Type B pancreatic cell (in vitro differentiated cells): ENCODE measurements around the gene CHST7. TPM values are rescaled to one million over a fixed set of nuclear protein-coding genes. Genes with fewer than 3 reads are reported as not detected.

Source experiments
- DNase-seq: peaks from one replicate; pipeline ENCODE4 v3.0.0; 2021; ENCODE audit warnings: mixed read lengths; ENCODE audit not compliant: unreplicated experiment; ENCODE audit errors: extremely low spot score
- H3K27ac Mint-ChIP-seq: 2 replicates; pipeline ENCODE4 v1.8.0; 2021; ENCODE audit warnings: mild to moderate bottlenecking, mixed read lengths
- H3K27me3 Mint-ChIP-seq: 2 replicates; pipeline ENCODE4 v1.8.0; 2021; ENCODE audit warnings: mixed read lengths
- H3K36me3 Mint-ChIP-seq: 2 replicates; pipeline ENCODE4 v1.8.0; 2021; ENCODE audit warnings: mixed read lengths
- H3K4me1 Mint-ChIP-seq: one replicate; pipeline ENCODE4 v1.8.0; 2021; ENCODE audit warnings: mixed read lengths; ENCODE audit not compliant: unreplicated experiment
- H3K4me3 Mint-ChIP-seq: 2 replicates; pipeline ENCODE4 v1.8.0; 2021; ENCODE audit warnings: mild to moderate bottlenecking, mixed read lengths
- H3K9me3 Mint-ChIP-seq: 2 replicates; pipeline ENCODE4 v1.8.0; 2021; ENCODE audit warnings: mixed read lengths
- CTCF ChIP-seq: fragments of 200-600 bp; sonication (generic); conservative IDR thresholded peaks from 2 replicates; pipeline ENCODE4 v1.5.0; 2021; ENCODE audit warnings: antibody characterized with exemption, mild to moderate bottlenecking
- total RNA-seq: library from RNA; stranded (reverse); gene quantifications from 2 replicates; pipeline ENCODE4 v1.2.1, GENCODE V29; 2021; ENCODE audit warnings: low replicate concordance

CHST7 gene
- total RNA-seq, 1 donor from 2014 or later: 3.8 TPM

- DNase-seq: no peak
- H3K4me3 Mint-ChIP-seq: no peak overlapping the region
- no peaks in the 10 kb centered on the region for H3K9me3 Mint-ChIP-seq
- H3K27ac Mint-ChIP-seq: no peak overlapping the region
- H3K36me3 Mint-ChIP-seq: no peaks in the 10 kb centered on the region
- H3K4me1 Mint-ChIP-seq: peaks cover 5% of the 10 kb centered on the region
- no peaks in the 10 kb centered on the region for H3K27me3 Mint-ChIP-seq
- no peak for TF ChIP-seq CTCF
Measured at GRCh38 chrX:46645614-46646013, 72.0 kb downstream of the CHST7 start.

- no peak for TF ChIP-seq CTCF
- Mint-ChIP-seq H3K36me3 (no peaks in the 10 kb centered on the region), H3K27ac (no peak overlapping the region), H3K4me1 (peaks cover 5% of the 10 kb centered on the region), H3K27me3 (no peaks in the 10 kb centered on the region), H3K9me3 (no peaks in the 10 kb centered on the region), H3K4me3 (no peak overlapping the region)
- DNase-seq: no peak
Measured at GRCh38 chrX:46647251-46647650, 73.7 kb downstream of the CHST7 start.

Other genes with a start within 250 kb of the CHST7 start
- 3.5 and 4.3 TPM in 2 replicates for gene ZNF674, start 28.3 kb upstream of the CHST7 start, total RNA-seq
- 7.5 and 10.9 TPM in 2 replicates for gene SLC9A7, start 185.4 kb downstream of the CHST7 start, total RNA-seq